ENCODE results near the gene FHL2.

FHL2 gene

GRCh38 chr2:105321875-105322646 is 76.8 kb downstream of the FHL2 start:
- no peak for DNase-seq

DNA sequence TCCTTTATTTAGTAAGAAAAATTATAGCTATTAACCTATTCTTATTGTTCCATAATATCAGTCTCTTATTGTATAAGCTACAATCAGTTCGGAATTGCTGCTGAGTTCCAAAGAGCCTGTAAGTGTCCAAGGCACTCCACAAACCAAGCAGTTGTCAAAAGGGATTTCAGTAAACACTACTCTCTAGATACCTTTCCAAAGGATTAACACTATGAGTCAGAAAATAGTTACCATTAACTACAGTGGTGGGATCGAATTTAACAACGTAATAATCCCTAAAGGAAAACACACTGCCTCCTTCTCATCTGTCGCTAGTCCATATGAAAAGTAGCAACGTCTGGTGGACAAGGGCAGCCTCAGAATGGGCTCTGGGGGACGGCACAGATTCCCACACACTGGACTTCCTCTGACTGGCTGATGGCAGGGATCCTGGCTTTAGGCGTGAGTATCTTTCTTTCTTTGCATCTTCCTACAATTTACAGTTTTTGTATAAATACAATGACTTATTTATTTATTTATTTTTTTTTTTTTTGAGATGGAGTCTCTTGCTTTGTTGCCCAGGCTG is 78.1 kb downstream of the FHL2 start:
- no peak for DNase-seq

DNA sequence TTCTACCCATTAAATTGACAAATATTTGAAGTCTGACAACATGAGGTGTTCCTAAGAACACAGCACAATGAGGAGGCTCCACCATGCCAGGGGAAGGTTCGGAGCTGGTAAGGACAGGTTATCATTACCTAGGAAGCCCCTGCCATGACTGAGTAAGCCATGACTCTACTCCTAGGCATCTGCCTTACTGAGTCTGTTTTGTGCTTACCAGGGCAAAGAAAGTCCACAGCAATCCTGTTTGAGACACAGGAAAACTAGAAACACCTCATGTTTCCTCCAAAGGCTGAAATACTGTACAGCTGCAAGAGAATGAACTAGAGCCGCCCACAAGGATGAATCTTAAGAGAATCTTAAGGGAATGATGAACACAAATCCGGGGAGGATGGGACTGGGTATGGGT is 80.9 kb downstream of the FHL2 start:
- DNase-seq, result no peak

DNA sequence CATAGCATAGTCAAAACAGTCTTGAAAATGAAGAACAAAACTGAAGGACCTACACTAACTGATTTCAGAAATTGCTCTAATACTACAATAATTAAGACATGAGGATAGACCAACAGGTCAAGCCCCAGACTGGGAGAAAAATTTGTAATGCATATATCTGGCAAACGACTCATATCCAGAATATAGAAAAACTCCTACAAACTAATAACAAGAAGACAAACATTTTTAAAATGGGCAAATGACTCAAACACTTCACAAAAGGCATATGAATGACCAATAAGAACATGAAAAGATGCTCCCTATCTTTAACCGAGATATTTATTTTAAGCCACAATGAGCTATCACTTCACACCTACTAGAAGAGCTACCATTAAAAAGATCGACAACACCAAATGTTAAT is 83.5 kb downstream of the FHL2 start:
- DNase-seq, result no peak

- no peak for DNase-seq
Measured at GRCh38 chr2:105313877-105314276, 85.0 kb downstream of the FHL2 start.

Measured in anterior cingulate cortex (tissue), 58 donors.